GM06990 (cell line): ENCODE measurements around the gene USP11.

Experiments used
- DNase-seq: peaks from one replicate; pipeline ENCODE4 v3.0.0-alpha.2; 2011; ENCODE audit not compliant: insufficient read length; ENCODE audit errors: extremely low read depth
- H3K27me3 ChIP-seq: replicated peaks from 2 replicates; pipeline ENCODE4 v1.6.0; 2011; ENCODE audit warnings: low read length; ENCODE audit not compliant: control insufficient read depth, insufficient read depth
- H3K36me3 ChIP-seq: 2 replicates; pipeline ENCODE4 v1.5.1; 2011; ENCODE audit warnings: low read length; ENCODE audit not compliant: control insufficient read depth, insufficient read depth
- H3K4me3 ChIP-seq: replicated peaks from 2 replicates; pipeline ENCODE4 v1.5.1; 2011; ENCODE audit warnings: low read depth, mild to moderate bottlenecking, control low read depth, low read length
- CTCF ChIP-seq: IDR thresholded peaks from 2 replicates; pipeline ENCODE4 v1.5.1; 2011; ENCODE audit warnings: low read length, control low read depth, mild to moderate bottlenecking, inconsistent platforms; ENCODE audit not compliant: insufficient read depth, poor library complexity, severe bottlenecking

Gene USP11

GRCh38 chrX:47240619-47241018, 7.8 kb downstream of the USP11 start:
- Histone ChIP-seq H3K27me3 (no peaks in the 10 kb centered on the region), H3K4me3 (no peak overlapping the region), H3K36me3 (peaks cover 7% of the 10 kb centered on the region)
- TF ChIP-seq CTCF, result no peak
- DNase-seq, result no peak

- TF ChIP-seq CTCF, result no peak
- Histone ChIP-seq H3K27me3 (no peaks in the 10 kb centered on the region), H3K4me3 (no peak overlapping the region), H3K36me3 (peaks cover 7% of the 10 kb centered on the region)
- DNase-seq, result no peak
These were observed 8.6 kb downstream of the USP11 start for GRCh38 chrX:47241201-47242011.

- no peak for TF ChIP-seq CTCF
- no peak overlapping the region for H3K4me3 ChIP-seq
- DNase-seq, result no peak
- H3K27me3 ChIP-seq, result no peaks in the 10 kb centered on the region
- peaks cover 7% of the 10 kb centered on the region for H3K36me3 ChIP-seq
These were observed 9.5 kb downstream of the USP11 start for GRCh38 chrX:47242321-47242720.

- peaks cover 7% of the 10 kb centered on the region for H3K36me3 ChIP-seq
- no peak overlapping the region for H3K4me3 ChIP-seq
- no peak for TF ChIP-seq CTCF
- no peak for DNase-seq
- no peaks in the 10 kb centered on the region for H3K27me3 ChIP-seq
These were observed 10.5 kb downstream of the USP11 start for GRCh38 chrX:47243351-47243750.

GRCh38 chrX:47244676-47245075, 11.9 kb downstream of the USP11 start:
- DNase-seq, result no peak
- H3K27me3 ChIP-seq, result no peaks in the 10 kb centered on the region
- H3K4me3 ChIP-seq, result no peak overlapping the region
- H3K36me3 ChIP-seq, result peaks cover 7% of the 10 kb centered on the region
- TF ChIP-seq CTCF, result no peak
